ENCODE measurements around the gene SDC1.

Gene SDC1

DNA sequence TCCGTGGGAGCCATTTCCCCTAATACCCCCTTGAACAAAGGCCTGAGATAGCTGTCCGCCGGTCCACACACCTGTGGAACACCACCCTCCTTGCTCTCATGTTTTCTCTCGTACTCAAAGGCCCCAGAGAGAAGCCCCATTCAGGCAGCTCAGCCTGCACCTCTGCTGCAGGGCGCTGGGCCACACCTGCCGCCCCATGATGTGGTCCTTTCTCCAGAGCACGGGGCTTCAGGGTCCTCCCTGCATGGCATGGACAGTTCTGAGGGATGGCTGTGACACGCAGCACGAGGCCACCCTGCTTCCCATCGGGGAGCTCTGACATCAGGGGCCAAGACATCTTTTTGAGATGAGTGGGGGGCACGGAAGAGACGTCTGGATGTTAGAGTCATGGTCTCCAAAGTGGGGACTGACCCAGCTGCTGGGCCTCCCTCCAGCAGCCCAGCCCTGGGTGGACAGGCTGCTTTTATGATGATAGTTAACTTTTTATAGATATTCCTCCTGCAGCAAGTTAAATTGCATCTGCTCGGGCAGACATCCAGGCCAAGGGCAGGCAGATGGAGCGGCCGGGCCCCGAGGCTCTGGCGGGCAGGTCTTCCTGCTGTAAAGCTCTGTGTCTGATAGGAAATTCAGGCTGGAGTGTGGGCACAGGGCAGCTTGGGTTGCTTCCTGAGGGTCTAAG, 56.7 kb downstream of the SDC1 start:
- DNase-seq, result no peak

DNA sequence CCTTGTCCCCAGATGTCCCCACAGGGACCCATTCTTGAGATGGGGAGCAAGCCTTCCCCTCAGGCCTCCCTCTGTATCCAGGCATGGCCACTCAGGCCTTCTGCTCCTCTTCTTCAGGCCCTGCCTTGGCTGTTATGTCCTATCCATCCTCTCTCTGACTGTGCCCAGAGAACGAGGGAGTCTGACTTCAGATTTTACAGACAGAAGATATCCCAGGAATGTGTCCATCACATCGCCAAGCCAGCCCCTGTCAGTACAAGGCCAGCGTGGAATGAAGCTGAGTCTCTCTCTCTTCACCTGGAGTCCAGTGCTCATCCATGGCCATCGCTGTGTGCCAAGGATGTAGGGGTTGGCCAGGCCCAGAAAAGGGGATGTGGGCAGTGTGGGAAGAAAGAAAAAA, 57.6 kb downstream of the SDC1 start:
- no peak for DNase-seq

DNA sequence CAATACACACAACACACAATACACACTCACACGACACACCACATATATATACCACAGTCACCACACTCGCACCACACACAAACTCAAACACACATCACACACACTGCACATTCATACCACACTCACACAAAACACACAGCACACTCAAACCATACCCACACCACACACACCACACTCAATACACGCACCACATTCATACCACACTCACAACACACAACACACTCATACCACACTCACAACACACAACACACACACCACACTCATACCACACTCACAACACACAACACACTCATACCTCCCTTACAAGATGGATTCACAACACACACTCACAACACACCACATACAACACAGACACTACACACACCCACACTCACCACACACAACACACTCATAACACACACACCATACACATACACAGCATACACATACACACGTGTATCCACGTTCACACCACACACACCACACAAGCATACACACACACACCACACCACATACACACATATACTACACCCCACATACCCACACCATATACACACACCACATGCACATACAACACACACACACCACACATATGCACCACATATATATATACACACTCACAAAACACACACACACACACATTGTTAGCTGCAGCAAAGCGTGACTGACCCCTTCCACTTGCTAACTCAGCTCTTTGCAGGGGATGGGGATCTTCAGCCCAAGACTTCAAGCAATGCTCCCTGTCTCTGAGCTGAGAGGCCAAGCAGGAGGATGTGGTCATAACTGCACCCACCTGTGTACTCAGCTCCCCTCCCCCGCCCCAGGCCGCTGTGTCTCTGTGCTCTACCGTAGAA, 59.0 kb downstream of the SDC1 start:
- DNase-seq, result no peak

DNA sequence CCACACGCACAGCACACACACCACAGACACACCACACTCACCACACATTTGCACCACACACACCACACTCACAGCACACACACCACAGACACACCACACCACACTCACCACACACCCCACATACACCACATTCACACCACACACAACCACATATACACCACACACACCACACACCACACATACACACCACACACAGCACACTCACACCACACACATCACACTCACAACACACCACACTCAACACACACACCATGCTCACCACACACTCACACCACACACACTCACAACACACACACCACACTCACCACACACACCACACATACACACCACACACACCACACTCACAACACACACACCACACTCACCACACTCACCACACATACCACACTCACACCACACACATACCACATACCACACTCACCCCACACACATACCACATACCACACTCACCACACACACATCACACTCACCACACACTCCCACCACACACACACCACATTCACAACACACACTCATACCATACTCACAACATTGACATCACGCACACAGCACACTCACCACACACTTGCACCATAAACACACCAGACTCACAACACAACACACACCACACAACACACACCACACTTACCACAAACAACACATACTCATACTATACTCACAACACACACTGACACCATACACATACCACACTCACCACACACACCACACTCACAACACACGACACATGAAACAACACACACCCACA, 60.0 kb downstream of the SDC1 start:
- DNase-seq, result no peak

DNA sequence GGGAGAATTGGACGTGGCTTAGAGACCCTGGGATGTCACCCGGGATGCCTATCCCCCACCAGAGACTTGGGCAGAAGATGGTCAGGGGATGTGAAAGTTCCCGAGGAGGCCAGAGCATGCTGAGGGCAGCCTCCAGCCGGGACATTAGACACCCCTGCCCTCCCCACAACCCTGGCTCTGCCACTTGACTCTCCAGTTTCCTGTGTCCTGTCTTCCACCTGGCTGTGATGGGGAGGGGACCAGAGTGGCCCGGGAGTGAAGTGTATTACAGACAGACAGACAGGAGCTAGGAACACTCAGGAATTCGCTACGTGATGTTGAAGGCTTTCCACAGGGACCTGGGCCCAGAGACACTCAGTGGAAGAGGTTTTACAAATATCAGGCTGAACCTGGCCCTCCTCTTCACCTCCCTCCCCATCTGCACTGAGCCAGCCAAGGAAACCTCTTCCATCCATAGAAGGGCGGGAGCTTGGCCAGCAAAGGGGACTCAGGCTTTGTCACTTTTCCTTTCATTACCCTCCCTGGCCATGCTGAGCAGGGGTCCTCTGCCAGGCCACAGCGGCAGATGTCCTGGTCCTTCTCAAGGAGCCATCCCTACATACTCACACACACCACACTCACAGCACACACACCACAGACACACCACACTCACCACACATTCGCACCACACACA, 60.7 kb downstream of the SDC1 start:
- no peak for DNase-seq

DNA sequence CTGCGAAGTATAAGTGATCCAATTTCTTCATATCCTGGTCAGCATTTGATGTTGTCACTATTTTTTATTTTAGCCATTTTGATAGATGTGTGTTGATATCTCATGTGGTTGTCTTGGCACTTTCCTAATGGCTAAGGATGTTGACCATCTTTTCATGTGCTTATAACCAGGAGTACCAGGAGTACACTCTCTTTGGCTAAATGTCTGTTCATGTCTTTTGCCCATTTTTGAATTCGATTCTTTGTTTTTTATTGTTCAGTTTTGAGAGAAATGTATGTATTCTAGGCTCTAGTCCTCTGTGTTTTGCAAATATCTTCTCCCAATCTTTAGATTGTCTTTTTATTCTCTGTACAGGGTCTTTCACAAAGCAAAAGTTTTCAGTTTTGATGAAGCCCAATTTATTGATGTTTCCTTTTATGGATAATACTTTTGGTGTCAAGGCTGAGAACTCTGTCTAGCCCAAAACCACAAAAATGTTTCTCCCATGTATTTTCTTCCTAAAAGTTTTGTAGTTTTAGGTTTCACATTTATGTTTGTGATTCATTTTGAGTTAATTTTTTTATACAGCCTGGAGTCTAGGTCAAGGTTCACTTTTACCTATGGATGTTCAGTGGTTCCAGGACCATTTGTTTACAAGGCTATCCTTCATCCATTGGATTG, 65.4 kb downstream of the SDC1 start:
- no peak for DNase-seq

DNA sequence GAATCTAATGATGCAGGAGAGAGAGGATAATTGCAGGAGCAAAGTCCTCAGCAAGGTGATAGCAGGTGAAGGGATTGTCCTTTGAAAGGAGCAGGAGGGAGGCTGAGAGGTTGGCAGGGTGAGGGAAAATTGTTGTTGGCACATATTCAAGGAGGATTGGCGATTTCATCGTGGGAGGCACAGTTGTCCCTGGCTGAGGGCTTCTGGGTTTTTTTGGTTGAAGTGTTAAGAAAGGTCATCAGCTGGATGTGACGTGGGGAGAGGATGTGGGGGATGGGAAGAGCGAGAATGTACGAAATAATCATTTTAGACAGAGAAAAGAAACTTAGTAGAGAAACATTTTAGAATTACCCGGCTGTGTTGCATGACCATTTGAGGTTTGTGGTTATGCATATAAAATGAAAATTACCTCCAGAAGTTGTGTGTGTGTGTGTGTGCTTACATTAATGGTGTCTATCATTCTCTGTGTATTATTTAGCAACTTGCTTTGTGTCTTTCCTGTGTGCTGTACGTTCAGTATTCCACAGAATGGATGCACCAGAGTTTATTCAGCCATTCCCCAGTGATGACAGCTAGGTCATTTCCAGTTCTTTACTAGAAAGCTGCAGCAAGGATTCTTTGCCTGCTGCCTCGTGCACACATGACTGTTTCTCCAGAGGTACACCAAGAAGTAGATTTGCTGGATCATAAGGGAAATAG, 67.6 kb downstream of the SDC1 start:
- no peak for DNase-seq

DNA sequence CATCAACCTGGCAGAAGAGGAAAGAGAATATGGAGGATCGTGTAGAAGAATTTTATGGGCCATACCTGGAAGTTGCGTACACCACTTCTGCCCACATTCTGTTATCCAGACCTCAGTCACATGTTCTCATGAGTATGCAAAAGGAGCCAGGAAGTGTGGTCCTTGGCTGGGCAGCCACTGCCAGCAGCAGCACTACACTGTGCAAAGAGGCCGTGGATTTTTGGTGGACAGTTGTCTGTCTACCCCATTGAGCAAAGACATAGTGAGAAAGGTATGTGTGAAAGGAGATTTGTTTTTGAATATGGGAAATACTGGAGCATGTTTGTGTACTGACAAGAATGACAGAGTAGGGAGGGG, 68.1 kb downstream of the SDC1 start:
- DNase-seq, result no peak

DNA sequence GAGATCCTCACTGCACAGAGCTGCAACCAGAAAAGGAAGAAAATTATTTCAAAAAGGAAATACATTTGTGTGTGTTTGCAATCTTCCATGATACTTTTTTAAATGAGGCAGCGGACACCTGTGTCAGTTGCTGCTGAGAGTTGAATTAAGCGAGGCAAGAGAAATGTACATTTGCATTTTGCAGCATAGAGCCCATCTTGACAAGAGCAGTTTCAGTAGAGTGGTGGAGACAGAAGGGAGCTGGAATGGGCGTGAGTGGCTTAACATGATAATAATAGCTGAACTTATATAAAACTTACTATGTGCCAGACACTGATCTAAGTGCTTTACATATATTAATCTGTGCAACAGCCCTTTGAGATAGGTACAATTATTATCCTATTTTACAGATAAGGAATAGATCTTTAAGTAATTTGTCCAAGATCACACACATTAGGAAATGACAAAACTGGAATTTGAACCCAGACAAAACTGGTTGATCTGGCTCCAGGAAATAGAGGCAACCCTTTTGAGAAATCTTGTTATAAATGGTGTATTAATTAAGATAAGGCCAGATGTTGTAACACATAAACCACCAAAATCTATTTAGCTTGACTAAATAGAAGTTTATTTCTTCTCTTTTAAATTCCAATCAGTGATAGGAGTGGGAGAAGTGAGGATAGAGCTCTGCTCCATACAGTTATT, 68.7 kb downstream of the SDC1 start:
- no peak for DNase-seq

DNA sequence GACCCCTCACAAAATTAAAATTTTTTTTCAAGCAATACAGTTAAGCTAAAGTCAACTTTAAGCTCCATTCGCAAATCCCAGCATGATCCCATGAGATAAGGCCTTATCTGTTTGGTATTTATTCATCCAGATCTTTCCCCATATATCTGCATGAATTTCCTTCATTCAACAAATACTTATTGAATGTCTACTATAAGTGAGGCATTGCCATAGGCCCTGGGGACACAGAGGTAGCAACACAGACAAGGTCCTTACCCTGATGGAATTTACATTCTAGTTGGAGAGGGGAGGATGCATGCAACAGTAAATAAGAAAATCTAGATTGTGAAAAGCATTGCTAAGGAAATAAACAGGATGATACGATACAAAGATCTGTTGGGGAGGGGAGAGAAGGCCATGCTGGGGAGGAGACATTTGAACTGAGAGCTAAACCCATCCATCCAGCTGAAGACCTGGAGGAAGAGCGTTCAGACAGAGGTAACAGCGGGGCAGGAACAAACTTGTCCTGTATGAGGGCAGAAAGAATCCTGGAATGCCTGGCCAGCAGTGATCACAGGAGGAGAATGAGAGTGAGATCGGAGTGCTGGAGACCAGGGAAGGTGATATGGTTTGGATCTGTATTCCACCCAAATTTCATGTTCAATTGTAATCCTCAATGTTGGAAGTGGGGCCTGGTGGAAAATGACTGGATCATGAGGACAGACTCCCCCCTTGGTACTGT, 71.6 kb downstream of the SDC1 start:
- no peak for DNase-seq

DNA sequence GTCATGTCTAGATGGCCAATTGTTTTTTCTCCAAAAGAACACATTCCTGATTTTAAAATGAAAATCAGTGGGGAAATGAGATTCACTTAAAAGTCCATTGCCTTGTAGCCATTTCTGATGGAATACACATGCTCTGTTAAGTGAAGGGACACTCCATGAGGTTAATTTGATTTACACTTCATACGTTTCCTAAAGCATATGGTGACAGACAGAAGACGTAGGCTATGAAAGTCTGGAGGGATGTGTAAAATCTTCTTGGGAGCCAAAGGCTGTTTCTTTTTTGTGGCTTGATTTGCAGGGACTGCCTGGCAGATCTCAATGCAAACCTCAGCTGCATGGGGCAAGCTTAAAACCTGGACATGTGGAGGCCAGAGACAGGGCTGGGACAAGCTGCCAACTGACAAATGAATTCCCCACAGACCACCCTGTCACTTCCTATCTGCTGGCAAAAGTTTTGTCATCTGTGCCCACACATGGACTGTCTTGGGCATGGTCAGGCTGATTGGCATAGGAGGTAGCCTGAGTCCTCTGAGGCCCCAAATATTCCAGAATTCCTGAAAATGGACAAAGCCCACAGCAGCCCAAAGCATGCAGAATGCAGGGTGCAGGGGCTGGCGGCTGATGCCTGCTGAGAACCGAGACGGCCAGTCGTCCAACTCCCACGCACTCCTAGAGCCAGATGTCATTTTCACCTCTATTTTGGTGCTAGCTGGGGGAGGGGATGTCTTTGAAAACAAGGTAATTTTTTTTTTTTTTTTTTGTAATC, 73.9 kb downstream of the SDC1 start:
- DNase-seq, result no peak

Measured in stimulated activated CD4-positive, alpha-beta T cell treated with anti-CD3 and anti-CD28 coated beads, Interleukin-1b, Interleukin-23, amount 100 ng/mL, for 48 hours (primary cell).